ENCODE measurements around the gene TPRX1.
"Not testable (repeated sequence)": the region's sequence is repeated elsewhere in the genome, so short reads cannot be mapped to it uniquely, and the experiment has no call there.

Gene TPRX1

GRCh38 chr19:47804451-47804850 lies at the start of gene TPRX1:
Gene TPRX1 (minus strand): TSS chr19:47804551. CDS start chr19:47804539, 12 bp downstream.
- not testable (repeated sequence) for H3K4me3 ChIP-seq (ENCODE audit: low read depth, low read length); DNase-seq (ENCODE audit: low read depth)

DNA sequence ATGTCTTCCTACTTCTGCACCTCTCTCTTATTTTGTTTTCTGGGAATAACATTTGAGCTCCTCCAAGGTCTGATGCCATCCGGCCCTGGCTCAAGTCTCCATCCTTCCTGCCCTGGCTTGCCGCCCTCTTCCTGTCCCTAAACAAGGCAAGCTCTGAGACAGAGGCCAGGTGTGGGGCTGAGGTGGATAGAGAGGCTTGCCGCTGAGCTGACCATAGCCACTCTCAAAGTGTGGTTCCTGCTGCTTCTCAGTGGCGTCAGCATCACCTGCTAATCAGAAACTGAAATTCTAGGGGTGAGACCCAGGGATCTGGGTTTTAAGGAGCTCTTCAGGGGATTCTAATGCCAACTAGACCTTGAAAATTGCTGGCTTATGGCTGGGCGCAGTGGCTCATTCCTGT lies 48.7 kb upstream of the TPRX1 start:
- TF ChIP-seq POLR2A (IDR thresholded peaks at IDR 0.05; ENCODE audit: extremely low read depth, insufficient read length) (no peak), MYC (IDR thresholded peaks at IDR 0.05; ENCODE audit: low read depth, low read length) (no peak), CTCF (IDR thresholded peaks at IDR 0.05; ENCODE audit: low read depth, low read length) (no peak)
- TF ChIP-seq, protein P1, sequence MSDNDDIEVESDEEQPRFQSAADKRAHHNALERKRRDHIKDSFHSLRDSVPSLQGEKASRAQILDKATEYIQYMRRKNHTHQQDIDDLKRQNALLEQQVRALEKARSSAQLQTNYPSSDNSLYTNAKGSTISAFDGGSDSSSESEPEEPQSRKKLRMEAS (IDR thresholded peaks at IDR 0.05; ENCODE audit: low read depth, low read length), result no peak
- no peak for DNase-seq (ENCODE audit: low read depth)
- H3K4me3 ChIP-seq (ENCODE audit: low read depth, low read length), result no peak overlapping the region

DNA sequence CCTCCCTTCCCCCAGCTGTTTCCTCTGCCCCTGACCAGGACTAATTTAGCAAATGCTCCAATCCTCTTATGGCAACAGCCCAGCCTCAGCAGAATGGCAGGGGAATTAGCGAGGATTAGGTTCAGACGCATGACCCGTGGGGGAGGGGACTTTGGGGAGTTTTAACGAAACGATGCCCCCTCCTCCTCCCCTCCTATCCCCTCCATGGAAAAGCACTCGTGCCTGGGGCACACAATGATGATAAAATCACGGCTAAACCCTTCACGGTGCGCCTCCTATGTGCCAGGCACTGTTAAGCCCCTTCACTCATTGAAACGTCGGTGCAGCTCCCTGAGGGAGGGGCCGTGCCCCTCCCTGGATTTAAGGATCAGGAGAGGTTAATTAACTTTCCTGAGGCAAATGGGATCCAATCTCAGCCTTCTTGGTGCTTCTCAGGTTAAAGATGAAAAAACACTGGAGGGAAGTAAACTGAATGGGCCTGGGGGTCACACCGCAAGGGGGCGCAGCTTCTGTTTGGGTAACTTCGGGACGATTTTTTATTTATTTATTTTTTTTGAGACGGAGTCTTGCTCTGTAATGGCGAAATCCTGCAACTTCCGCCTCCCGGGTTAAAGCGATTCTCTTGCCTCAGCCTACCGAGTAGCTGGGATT lies 44.6 kb upstream of the TPRX1 start:
- TF ChIP-seq CTCF (IDR thresholded peaks at IDR 0.05; ENCODE audit: low read depth, low read length), result peak; percentile 97
- TF ChIP-seq MYC (IDR thresholded peaks at IDR 0.05; ENCODE audit: low read depth, low read length), result no peak
- TF ChIP-seq, protein P1 (IDR thresholded peaks at IDR 0.05; ENCODE audit: low read depth, low read length), result no peak
- H3K4me3 ChIP-seq (ENCODE audit: low read depth, low read length), result no peak overlapping the region
- peak; percentile 90 for DNase-seq (ENCODE audit: low read depth)

GRCh38 chr19:47848425-47848822 lies 44.1 kb upstream of the TPRX1 start:
- no peak overlapping the region for H3K4me3 ChIP-seq (ENCODE audit: low read depth, low read length)
- TF ChIP-seq CTCF (IDR thresholded peaks at IDR 0.05; ENCODE audit: low read depth, low read length) (no peak), MYC (IDR thresholded peaks at IDR 0.05; ENCODE audit: low read depth, low read length) (no peak), POLR2A (IDR thresholded peaks at IDR 0.05; ENCODE audit: extremely low read depth, insufficient read length) (no peak)
- TF ChIP-seq, protein P1 (IDR thresholded peaks at IDR 0.05; ENCODE audit: low read depth, low read length), result no peak
- no peak for DNase-seq (ENCODE audit: low read depth)

DNA sequence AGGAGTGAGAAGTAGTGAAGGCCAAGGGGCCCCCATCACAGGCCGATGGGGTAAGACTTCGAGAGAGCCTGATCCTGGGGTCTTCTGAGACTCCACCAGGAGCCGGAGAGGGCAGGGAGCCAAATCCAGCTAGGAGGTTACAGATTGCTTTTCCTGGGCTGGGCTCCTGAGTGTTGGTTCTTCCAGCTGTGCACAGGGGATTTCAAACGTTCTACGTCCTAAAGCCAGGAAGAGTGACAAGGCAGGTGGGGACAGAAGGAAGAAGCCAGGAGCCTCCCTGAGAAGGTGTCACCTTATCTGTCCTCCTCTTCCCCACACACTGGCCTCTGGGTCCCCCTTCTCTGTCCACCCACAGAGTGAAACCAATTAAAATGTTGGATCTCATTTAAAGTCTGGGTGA lies 38.6 kb upstream of the TPRX1 start:
- TF ChIP-seq CTCF (IDR thresholded peaks at IDR 0.05; ENCODE audit: low read depth, low read length), result no peak
- TF ChIP-seq MYC (IDR thresholded peaks at IDR 0.05; ENCODE audit: low read depth, low read length), result no peak
- no peak for TF ChIP-seq POLR2A (IDR thresholded peaks at IDR 0.05; ENCODE audit: extremely low read depth, insufficient read length)
- TF ChIP-seq, protein P1 (IDR thresholded peaks at IDR 0.05; ENCODE audit: low read depth, low read length), result no peak
- no peak for DNase-seq (ENCODE audit: low read depth)
- no peak overlapping the region for H3K4me3 ChIP-seq (ENCODE audit: low read depth, low read length)

GRCh38 chr19:47839913-47840312 lies 35.6 kb upstream of the TPRX1 start:
- no peak for TF ChIP-seq CTCF (IDR thresholded peaks at IDR 0.05; ENCODE audit: low read depth, low read length)
- TF ChIP-seq, protein P1 (IDR thresholded peaks at IDR 0.05; ENCODE audit: low read depth, low read length), result no peak
- TF ChIP-seq MYC (IDR thresholded peaks at IDR 0.05; ENCODE audit: low read depth, low read length), result no peak
- no peak for TF ChIP-seq POLR2A (IDR thresholded peaks at IDR 0.05; ENCODE audit: extremely low read depth, insufficient read length)
- no peak overlapping the region for H3K4me3 ChIP-seq (ENCODE audit: low read depth, low read length)
- DNase-seq (ENCODE audit: low read depth), result no peak
